ENCODE data around the gene FLRT1. TPM values are rescaled to one million over a fixed set of nuclear protein-coding genes. Genes with fewer than 3 reads are reported as not detected.

The FLRT1 gene
- total RNA-seq, 2 experiments from 2014 or later, result not detected

- CTCF ChIA-PET, result interaction anchor here (0.5 to 1.2 kb wide), 2 partner anchors 27 to 423 kb away, joined by 3 read pairs; no protein-coding TSS in a partner anchor
- DNase-seq, result no peak
- POLR2A ChIA-PET, result no interaction called here
- Mint-ChIP-seq H3K4me3 (no peak overlapping the region), H3K4me1 (ENCODE audit: low read depth) (peaks cover 3% of the 10 kb centered on the region), H3K36me3 (ENCODE audit: low read depth) (no peaks in the 10 kb centered on the region), H3K9me3 (no peaks in the 10 kb centered on the region), H3K27ac (no peak overlapping the region), H3K27me3 (peaks cover 19% of the 10 kb centered on the region)
- no peak for ATAC-seq
- no peak for TF ChIP-seq CTCF (IDR thresholded peaks at IDR 0.05)
- intact Hi-C loops (cut with micrococcal nuclease), result no loop called here
Measured at GRCh38 chr11:64027651-64028397, 7.9 kb upstream of the FLRT1 start.

- no peak for DNase-seq
Measured at GRCh38 chr11:64028398-64029115, 7.2 kb upstream of the FLRT1 start.

GRCh38 chr11:64029773-64030172 lies 6.0 kb upstream of the FLRT1 start:
- H3K9me3 Mint-ChIP-seq, result no peaks in the 10 kb centered on the region
- no peak for DNase-seq
- peaks cover 3% of the 10 kb centered on the region for H3K4me1 Mint-ChIP-seq (ENCODE audit: low read depth)
- no peak overlapping the region for H3K4me3 Mint-ChIP-seq
- TF ChIP-seq CTCF (IDR thresholded peaks at IDR 0.05), result no peak
- H3K27ac Mint-ChIP-seq, result no peak overlapping the region
- peaks cover 33% of the 10 kb centered on the region for H3K27me3 Mint-ChIP-seq
- no peak for ATAC-seq
- H3K36me3 Mint-ChIP-seq (ENCODE audit: low read depth), result no peaks in the 10 kb centered on the region
- ChIA-PET CTCF (no interaction called here), POLR2A (interaction anchor here (1.1 kb wide), 1 partner anchor 91 kb away, joined by 3 read pairs; no protein-coding TSS in a partner anchor)
- intact Hi-C loops (cut with micrococcal nuclease), result no loop called here

More at GRCh38 chr11:64028398-64029115, 7.2 kb upstream of the FLRT1 start:
- intact Hi-C loops (cut with micrococcal nuclease), result no loop called here
- no peaks in the 10 kb centered on the region for H3K9me3 Mint-ChIP-seq
- no peaks in the 10 kb centered on the region for H3K36me3 Mint-ChIP-seq (ENCODE audit: low read depth)
- TF ChIP-seq CTCF (IDR thresholded peaks at IDR 0.05), result no peak
- peaks cover 3% of the 10 kb centered on the region for H3K4me1 Mint-ChIP-seq (ENCODE audit: low read depth)
- ChIA-PET CTCF (interaction anchor here (0.5 to 1.2 kb wide), 2 partner anchors 28 to 424 kb away, joined by 3 read pairs; no protein-coding TSS in a partner anchor), POLR2A (no interaction called here)
- H3K27ac Mint-ChIP-seq, result no peak overlapping the region
- ATAC-seq, result peak; percentile 47
- H3K27me3 Mint-ChIP-seq, result peaks cover 22% of the 10 kb centered on the region
- H3K4me3 Mint-ChIP-seq, result no peak overlapping the region

- no peak for TF ChIP-seq CTCF (IDR thresholded peaks at IDR 0.05)
- no peak overlapping the region for H3K4me3 Mint-ChIP-seq
- no peak overlapping the region for H3K27ac Mint-ChIP-seq
- ChIA-PET CTCF (interaction anchor here (3.4 kb wide), 1 partner anchor 30 kb away, joined by 14 read pairs; no protein-coding TSS in a partner anchor), POLR2A (interaction anchor here (0.7 to 1.1 kb wide), 2 partner anchors 90 to 103 kb away, joined by 3 read pairs; no protein-coding TSS in a partner anchor)
- intact Hi-C loops (cut with micrococcal nuclease), result no loop called here
- ATAC-seq, result no peak
- no peaks in the 10 kb centered on the region for H3K9me3 Mint-ChIP-seq
- H3K27me3 Mint-ChIP-seq, result peaks cover 39% of the 10 kb centered on the region
- no peak for DNase-seq
- peaks cover 8% of the 10 kb centered on the region for H3K4me1 Mint-ChIP-seq (ENCODE audit: low read depth)
- H3K36me3 Mint-ChIP-seq (ENCODE audit: low read depth), result no peaks in the 10 kb centered on the region
Measured at GRCh38 chr11:64031001-64031400, 4.7 kb upstream of the FLRT1 start.
